GM18907 (cell line): ENCODE measurements around the gene PPM1K.

Source experiments
- ATAC-seq: cut with Tn5 transposase; IDR thresholded peaks from one replicate; pipeline ENCODE4 v1.9.1; 2021; ENCODE audit warnings: mild to moderate bottlenecking, moderate library complexity; ENCODE audit not compliant: unreplicated experiment

PPM1K gene

DNA sequence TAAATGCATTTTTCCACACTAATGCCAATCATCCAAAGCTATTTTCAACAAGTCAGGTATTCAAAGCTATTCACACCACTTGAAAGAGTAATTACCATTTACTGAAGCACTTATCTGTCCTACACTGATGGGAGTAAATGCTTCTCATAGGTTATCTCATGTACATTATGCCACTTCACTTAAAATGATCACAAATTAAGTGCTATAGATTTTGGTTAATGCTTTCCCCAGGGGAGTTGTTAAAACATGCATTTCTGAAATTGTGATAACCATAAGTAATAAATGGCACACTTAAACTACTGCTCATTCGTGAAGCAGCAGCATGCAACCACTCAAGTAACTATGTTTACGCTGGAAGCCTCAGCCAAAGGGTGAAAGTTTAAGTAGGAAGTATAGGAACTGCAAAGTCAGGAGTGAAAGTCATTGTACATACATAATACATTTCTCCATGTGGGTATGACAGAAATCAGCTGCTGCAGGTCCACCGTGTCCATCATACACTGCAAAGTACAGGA lies 6.6 kb downstream of the PPM1K start:
- ATAC-seq: no peak

DNA sequence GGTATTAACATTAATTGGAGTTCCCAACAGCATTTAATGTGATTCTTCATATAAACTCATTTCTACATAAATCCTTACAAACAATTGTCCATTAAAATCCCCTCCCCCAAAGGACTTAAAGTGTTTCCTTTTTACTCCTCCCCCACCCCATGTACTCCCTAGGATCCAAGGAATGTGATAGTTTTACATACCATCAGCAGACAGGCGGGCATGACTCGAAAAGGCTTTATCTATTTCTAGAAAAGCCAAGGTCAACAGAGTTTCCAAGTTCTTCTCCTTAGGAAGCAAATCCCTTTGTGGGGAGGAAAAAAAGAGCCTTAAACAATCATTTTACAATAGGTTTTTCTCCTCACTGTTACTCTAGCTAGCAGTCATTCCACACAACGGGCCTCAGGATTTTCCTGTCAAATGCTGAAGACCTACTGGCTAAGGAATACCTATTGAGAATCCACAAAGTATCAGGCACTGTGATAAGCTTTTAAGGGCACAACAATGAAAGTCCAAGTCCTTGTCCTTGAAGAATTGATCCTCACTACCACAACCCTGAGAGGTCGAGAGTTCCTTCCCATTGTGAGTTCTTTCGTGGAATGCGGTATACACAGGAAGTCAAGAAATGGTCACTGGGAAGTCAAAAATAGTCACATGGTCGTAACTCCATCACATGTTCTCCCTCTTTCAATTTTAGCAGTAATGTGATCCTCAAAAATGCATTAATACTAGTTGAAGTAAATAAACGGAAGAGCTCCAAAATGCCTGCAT lies 7.2 kb downstream of the PPM1K start:
- ATAC-seq: no peak

DNA sequence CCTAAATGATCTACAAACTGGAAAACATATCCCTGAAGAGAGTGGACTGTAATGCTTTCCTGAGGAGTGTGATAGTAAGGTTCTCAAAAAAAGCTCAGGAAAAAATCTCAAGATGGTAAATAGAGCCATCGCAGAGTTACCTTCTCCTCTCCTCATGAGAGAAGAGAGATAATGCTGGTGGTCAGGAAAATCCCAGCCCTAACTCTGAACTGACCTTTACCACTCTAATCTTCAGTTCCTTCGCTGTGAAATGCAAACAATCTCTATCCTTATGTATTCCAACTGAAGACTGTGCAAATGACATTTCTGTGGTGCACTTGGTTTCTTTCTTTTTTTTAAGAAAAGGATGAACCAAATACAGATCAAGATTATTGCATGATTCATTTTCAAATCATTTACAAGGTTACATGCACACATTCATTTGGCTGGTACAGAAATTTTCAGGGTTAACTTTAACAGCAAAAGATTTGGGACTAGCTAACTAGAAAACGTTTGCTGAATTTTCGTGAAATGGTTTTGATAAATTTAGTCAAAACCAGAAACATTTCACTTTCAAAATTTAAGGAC lies 8.3 kb downstream of the PPM1K start:
- ATAC-seq: no peak

DNA sequence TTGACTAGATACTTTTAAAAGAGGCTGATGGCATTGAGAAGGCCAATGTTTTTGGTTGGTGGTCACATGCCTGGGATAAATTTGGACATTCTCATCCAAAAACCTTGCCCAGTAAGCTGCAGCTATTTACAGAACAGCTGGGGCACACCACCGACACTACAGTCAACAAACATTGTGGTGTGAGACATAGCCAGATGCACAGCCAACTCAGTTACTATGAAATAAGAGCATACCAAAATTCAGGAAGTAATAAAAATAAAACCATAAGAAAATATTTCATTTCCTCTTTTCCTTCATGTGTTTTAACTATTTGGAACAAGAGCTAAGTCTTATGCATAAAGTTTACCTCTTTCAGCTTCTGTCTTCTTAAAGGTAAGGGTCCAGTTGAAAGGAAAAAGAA lies 8.8 kb downstream of the PPM1K start:
- ATAC-seq: peak; percentile 58

DNA sequence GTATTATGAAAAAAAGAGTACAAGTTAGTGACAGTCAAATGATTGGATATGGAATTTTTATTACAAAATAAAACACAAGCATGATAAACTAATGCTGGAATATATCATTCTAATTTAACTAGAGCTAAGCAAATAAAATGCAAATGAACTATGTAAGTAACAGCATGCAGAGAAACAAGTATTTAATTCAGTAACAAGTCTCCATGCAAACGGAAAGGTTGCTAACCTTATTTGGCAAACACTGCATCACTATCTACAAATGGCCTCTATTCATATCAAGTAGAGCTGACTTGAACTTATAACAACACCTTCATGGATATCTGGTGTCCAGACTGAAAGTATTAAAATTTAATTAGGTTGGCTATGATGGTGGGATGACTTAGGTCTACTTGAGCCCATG lies 15.4 kb downstream of the PPM1K start:
- no peak for ATAC-seq

DNA sequence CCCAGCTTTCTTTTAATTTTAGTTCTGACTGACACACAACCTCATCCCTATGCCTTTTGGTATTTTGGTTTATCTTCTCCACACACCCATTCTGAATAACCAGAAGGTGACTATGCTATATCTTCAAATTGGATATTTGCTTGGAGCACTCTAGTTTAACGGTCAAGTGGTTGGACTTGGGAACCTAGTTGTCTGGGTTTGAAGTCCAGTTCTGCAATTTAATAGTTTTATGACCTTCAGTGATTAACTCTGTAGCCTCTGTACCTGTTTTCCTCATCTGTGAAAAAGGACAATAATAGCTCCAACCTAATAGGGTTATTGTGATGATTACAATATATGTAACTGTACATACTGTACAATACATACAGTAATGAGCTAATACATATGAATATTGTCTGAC lies 20.0 kb downstream of the PPM1K start:
- ATAC-seq: no peak

DNA sequence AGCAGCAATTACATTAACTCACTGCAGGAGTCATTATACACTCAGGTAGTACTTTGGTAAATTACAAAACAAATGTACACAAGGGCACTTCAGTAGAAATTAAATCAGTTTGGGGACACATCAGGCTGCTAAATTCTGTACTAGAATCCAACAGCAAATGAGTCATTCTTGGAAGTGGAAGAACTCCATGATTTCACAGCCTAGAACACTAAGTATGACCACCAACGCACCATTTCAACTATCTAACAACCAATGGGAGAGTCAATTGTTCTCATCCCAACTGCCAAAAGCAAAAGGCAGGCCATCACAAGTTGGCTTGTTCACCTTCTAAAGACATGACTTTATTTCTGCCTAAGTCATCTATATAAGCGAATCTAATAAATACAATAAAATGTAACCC lies 26.6 kb downstream of the PPM1K start:
- no peak for ATAC-seq

DNA sequence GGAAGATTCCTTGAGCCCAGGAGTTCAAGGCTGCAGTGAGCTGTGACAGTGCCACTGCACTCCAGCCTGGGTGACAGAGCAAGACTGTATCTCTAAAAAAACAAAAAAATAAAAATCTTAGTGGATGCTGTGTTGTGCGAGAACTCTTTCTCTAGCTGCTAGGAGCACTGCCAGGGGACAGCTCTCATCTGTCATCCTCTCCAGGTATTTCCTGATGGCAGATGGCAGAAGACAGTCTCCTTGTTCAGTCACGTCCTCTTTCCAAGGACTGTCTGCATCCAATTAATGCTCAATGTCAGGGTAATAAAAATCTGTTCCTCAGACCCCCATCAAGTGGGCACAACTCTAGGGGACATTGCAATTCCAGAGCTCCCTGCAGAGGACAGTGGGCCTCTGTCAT lies 29.2 kb downstream of the PPM1K start:
- ATAC-seq: no peak

DNA sequence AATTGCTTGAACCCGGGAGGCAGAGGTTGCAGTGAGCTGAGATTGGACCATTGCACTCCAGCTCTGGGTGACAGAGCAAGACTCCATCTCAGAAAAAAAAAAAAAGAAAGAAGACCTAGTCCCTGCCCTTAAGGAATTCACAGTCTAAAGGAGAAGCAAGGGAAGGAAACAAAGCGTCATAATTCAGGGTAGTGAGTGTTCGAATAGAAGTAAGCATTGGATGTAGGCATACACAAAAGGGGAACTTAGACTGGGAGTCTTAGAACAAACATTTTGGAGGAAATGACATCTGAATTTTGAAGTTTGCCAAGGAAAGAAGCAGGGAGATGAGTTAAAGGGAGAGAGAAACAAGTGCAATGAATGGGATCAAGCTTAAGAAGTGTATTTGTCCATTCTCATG lies 32.4 kb downstream of the PPM1K start:
- ATAC-seq: no peak

DNA sequence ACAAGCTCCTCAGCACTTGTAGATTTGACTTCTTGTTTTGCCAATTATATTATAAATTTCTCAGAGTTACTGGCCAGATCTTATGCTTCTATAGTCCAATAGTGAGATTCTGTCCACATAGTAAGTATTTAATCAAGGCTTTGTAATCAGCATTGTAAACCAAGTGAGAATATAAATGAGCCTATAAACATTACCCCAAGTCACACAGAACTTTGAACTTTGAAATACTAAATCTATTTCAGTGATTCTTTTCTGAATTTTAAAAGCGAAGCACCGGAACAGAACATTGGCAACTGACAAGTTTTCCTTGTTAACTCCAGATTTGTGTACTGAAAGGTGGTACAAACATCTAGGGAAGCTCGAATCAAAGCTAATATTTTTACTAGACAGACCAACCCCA lies 37.2 kb downstream of the PPM1K start:
- ATAC-seq: no peak

DNA sequence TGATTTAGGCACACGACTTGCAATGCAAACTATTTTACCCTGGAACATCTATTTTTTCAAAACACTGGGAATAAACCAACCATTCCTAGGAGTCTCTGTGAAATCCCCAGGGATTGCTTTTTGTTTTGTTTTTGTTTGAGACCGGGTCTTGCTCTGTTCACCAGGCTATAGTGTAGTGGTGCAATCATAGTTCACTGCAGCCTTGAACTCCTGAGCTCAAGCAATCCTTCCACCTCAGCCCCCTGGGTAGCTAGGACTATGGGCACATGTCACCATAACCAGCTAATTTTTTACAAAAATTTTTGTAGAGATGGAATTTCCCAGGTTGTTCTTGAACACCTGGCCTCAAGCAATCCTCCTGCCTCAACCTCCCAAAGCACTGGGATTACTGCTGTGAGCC lies 37.8 kb downstream of the PPM1K start:
- ATAC-seq: no peak

DNA sequence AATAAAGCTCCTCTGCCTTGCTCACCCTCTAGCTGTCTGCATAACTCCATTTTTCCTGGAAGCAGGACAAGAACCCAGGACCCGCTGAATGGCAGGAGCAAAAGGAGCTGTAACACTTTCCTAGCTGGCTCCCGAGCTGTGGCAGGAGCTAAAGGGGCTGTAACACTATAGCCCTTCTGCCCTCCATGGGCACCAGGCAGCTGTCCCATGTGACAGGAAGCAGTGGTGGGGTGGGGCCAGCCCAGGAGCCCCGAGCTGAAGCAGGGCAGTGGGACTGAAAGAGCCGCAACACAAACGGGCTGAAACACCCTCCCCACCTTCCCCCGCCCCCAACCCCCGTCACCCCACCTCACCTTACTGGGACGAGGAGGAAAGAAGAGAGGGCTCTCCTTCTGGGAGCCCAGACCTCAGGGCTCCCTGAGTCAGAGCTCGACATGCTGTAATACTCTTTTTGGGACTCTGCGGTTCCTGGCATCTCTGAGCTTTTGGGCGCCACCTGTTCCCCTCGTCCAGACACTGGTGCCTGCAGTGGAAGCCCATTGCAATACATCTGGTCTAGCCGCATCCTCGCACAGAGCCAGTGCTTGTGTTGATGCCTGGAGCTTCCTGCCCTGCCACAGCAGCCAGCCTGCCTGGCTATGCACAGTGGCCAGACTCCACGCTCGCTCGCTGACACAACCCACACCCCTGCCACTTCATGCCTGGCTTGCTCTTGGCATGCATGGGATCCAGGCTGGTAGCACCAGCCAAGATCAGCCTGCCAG lies 39.4 kb downstream of the PPM1K start:
- ATAC-seq: peak; percentile 80

DNA sequence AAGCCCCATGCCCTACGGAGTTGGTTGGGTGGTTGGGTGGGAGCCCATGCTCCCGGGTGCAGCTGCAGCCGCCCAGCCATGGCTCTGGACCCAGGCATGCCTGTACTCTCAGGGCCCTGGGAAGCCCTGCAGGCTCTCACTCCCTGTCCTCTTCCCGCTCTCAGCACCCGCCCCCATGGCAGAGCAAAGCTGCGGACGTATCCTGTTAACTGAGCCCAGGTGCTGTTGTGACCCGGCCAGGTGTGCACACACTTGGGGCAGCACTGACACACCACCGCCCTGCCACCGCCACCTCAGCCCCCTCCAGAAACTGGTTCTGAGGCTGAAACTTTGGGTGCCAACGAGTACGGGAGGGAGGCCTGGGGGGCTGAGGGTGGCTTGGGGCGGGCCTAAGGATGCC lies 40.3 kb downstream of the PPM1K start:
- no peak for ATAC-seq

DNA sequence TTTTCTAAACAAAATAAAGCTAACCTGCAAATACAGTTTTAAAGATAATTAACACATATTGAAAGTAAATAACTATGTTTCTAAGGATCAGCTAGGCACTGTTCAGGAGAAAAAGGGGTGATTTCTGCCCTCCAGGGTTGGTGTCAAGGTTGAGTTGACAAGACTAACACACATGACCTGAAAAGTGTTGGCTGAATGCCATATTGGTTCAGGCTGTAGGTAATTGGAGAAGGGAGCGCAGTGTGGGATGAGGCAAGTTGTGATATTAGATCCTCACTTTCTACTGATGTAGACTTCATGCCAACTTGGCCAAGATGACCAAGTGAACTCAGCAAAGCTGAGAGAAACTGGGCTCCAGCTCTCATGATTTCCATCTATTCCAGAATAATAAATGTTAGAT lies 42.2 kb downstream of the PPM1K start:
- no peak for ATAC-seq

DNA sequence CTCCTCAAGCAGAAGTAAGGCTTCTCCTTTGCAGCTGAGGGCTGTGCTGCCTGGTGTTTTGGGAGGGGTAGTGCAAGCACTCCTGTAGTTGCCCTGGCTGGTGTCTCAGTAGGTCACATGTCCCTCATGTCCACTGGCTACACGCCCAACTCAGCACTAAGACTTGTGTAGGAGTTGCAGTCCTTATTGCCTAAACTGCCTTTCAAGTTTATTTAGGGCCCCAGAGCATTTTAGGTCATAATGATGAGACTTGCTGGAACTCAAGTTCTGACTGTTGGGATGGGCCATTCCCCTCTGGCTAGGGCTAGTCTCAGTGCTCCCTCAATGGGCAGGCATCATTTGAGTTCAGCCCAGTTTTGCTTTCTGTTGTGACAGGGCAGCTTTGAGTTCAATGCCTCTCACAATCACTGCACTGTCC lies 44.1 kb downstream of the PPM1K start:
- no peak for ATAC-seq

DNA sequence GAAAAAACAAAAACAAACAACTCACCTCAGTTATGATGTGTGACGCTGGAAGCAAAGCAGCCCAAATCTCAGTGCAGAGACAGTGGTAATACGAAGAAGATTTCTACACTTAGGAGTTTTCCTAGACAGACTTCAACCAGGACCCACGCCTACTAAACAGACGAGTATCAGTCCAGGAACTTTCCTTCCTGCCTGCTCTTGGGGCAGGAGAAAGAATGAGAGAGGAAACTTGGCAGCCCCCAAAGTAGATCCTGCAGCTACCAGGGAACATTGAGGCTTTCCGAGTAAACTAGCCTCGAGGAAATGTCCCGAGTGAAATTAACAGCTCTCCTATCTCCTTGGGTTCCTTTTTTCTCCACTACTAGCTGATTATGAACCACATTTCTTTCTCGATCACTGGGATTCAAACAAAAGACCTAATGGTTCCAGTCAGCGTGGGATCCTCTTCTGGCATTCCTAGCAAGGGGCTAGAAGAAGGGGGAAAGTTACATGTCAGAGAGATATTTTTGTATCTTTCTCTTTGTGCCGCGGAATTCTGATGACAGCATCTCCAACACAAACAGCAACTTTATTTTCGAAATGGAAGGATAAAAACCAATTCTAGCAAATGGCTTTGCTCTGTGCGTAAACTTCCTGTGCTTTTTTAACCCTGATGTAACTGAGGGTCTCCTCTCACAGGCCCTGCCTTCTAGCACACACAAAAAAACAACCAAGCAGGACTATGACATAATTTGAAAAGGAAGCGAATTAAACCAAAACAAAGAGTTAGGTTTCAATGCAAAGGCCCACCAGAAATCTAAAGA lies 53.2 kb downstream of the PPM1K start:
- no peak for ATAC-seq

DNA sequence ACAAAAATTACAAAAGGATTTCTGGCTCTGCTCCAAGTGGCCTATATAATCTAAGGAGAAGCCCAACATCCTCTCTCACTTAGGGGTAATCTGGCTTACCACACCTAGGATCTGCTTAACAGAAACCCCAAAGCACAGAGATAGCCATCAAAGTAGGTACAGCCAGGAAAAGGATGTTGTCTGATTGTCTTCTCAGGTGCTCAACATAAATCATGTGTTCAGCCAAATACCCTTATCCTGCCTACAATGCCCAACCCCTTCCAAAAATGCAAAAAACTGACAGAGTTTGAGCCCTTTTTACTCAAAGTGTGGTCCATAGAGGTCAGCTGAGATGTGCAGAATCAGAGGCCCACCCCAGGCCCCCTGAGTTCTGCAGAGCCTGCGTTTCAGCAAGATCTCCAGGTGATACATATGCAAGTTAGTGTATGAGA lies 53.9 kb downstream of the PPM1K start:
- ATAC-seq: no peak

DNA sequence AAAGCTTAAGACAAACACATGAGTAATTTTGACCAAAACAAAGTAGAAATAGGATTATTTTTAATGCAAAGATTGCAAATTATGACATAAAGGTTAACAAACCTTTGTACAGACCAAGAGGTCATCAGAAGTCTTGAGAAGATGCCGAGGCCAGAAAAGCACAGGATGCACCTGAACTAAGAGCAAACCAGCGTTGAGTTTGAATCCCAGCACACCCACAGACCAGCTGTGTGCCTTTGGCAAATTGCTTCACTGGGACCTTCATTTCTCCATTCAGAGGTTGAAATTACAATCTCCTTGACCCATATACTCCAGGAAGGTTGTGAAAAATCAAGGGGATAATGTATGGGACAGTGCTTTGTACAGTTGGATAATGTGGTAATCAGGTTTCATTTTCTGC lies 56.6 kb downstream of the PPM1K start:
- ATAC-seq: no peak

DNA sequence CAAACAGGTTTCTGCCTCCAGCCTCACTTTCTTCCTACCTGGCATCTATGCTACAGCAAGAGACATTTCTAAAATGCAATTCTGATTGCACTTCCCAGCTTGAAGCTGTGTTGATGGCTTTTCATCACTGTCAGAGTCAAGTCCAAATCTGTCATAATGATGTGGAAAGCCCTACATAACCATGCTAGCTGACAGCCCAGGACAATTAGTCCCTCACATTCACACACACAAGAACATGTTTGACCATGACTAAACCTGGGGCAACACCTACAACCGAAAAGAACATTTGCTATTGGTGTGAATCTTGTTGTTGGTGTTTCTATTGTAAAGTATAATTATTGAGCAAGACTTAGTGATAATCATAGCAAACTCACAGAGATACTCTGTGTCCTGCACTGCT lies 58.2 kb downstream of the PPM1K start:
- ATAC-seq: no peak

DNA sequence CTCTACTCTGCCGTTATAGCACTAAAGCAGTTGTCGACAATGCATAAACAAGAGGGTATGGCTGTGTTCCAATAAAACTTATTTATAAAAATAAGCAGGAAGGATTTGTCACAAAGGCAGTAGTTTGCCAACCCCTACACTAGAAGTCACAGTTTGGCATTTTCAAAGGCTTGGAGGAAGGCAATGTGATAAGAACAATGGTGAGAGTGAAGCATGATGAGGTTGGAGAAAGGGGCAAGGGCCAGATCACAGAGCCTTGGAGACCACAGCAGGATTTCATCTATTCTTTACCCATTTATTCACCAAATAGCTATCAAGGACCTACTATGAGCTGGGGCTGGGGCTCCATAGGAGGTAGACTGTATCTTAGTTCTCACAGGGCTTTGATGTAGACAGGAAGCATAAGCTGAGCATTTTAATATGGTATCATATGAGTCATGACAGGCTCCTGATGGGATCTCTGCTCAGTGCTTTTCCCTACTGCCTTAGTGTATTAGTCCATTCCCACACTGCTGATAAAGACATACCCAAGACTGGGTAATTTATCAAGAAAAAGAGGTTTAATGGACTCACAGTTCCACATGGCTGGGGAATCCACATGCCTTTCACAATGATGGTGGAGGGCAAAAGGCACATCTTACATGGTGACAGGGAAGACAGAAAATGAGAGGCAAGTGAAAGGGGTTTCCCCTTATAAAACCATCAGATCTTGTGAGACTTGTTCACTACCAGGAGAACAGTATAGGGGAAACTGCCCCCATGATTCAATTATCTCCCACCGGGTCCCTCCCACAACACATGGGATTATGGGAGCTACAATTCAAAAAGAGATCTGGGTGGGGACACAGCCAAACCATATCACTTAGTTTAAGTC lies 58.9 kb downstream of the PPM1K start:
- ATAC-seq: no peak
